Measurements from ENCODE around the gene PRPF6. TPM values are rescaled to one million over a fixed set of nuclear protein-coding genes. Genes with fewer than 3 reads are reported as not detected.

PRPF6 gene
- total and polyA plus RNA-seq, 10 donors = 39.9 to 71.1 (median 60.8) TPM

GRCh38 chr20:64030371-64031134, 49.6 kb downstream of the PRPF6 start:
- intact Hi-C loops (cut with DNase I; ENCODE audit: low total_unique reads) = loop anchor here (10.0 kb wide), 1 partner anchor 46 kb away; the partner anchor contains the start of gene PRPF6
- Histone ChIP-seq H3K9me3 (no peaks in the 10 kb centered on the region), H3K27me3 (replicated peaks in 1 of 7) (no peaks in the 10 kb centered on the region), H3K4me1 (peaks cover 0 to 24% (median 11%) of the 10 kb centered on the region in 6 donors), H3K4me3 (no peak overlapping the region), H3K36me3 (peaks cover 15 to 100% (median 92%) of the 10 kb centered on the region in 6 donors), H3K27ac (no peak overlapping the region)
- 95 to 96% (median 96%) methylated on average over 20 of the region's 20 CpGs for WGBS, 5 donors
- no peak for DNase-seq
- TF ChIP-seq CTCF (IDR thresholded peaks at IDR 0.05 in 8 of 11, conservative IDR thresholded peaks at IDR 0.05 in 3 of 11) = no peak
- peak in 1 of 3 donors; percentile 29 for TF ChIP-seq POLR2AphosphoS5 (IDR thresholded peaks at IDR 0.05)

GRCh38 chr20:64031822-64032314, 50.9 kb downstream of the PRPF6 start:
- 89 to 94% (median 92%) methylated on average over 13 to 19 of the region's 19 CpGs for WGBS, 5 donors
- TF ChIP-seq POLR2AphosphoS5 (IDR thresholded peaks at IDR 0.05) (no peak), POLR2A (IDR thresholded peaks at IDR 0.05) (no peak), CTCF (IDR thresholded peaks at IDR 0.05 in 8 of 11, conservative IDR thresholded peaks at IDR 0.05 in 3 of 11) (no peak)
- intact Hi-C loops (cut with DNase I; ENCODE audit: low total_unique reads) = loop anchor here (10.0 kb wide), 1 partner anchor 47 kb away; the partner anchor contains the start of gene PRPF6
- DNase-seq = no peak
- Histone ChIP-seq H3K4me1 (peaks cover 0 to 37% (median 20%) of the 10 kb centered on the region in 6 donors), H3K9me3 (no peaks in the 10 kb centered on the region), H3K27ac (no peak overlapping the region), H3K36me3 (peaks cover 7 to 89% (median 78%) of the 10 kb centered on the region in 6 donors), H3K27me3 (replicated peaks in 1 of 7) (peaks cover 0 to 6% (median 0%) of the 10 kb centered on the region in 7 donors), H3K4me3 (no peak overlapping the region)

GRCh38 chr20:64032706-64033624, 52.0 kb downstream of the PRPF6 start:
- no peaks in the 10 kb centered on the region for H3K9me3 ChIP-seq
- H3K36me3 ChIP-seq = peaks cover 2 to 78% (median 67%) of the 10 kb centered on the region in 6 donors
- 88 to 94% (median 92%) methylated on average over 29 to 31 of the region's 31 CpGs for WGBS, 5 donors
- H3K27me3 ChIP-seq (replicated peaks in 1 of 7) = peaks cover 0 to 17% (median 3%) of the 10 kb centered on the region in 7 donors
- TF ChIP-seq POLR2A (IDR thresholded peaks at IDR 0.05) = no peak
- peak in 1 of 3 donors; percentile 42 for TF ChIP-seq POLR2AphosphoS5 (IDR thresholded peaks at IDR 0.05)
- no peak for TF ChIP-seq CTCF (IDR thresholded peaks at IDR 0.05 in 8 of 11, conservative IDR thresholded peaks at IDR 0.05 in 3 of 11)
- intact Hi-C loops (cut with DNase I; ENCODE audit: low total_unique reads) = loop anchor here (10.0 kb wide), 1 partner anchor 48 kb away; the partner anchor contains the start of gene PRPF6
- DNase-seq = peak; percentile 74
- no peak overlapping the region for H3K4me3 ChIP-seq
- peaks cover 4 to 48% (median 29%) of the 10 kb centered on the region in 6 donors for H3K4me1 ChIP-seq
- no peak overlapping the region for H3K27ac ChIP-seq

All from spleen (tissue), 11 donors.